B cell (primary cell): ENCODE data around the gene SCO2. TPM values are rescaled to one million over a fixed set of nuclear protein-coding genes. Genes with fewer than 3 reads are reported as not detected.

Source experiments
- ATAC-seq: fragments of 200-7000 bp; cut with Tn5 transposase; one replicate; pipeline ENCODE4 v1.10.0; 2021; ENCODE audit warnings: low read depth, mild to moderate bottlenecking, moderate number of reproducible peaks, moderate library complexity
- CTCF ChIA-PET: fragments of 350-600 bp; sonication (Branson Sonifier 250); formaldehyde crosslinking; loops from one replicate; lab custom pipeline; 2021; ENCODE audit warnings: antibody characterized with exemption, inconsistent platforms; lab: Charles Lee
- POLR2A ChIA-PET: fragments of 350-600 bp; sonication (Branson Sonifier 250); formaldehyde crosslinking; loops from one replicate; lab custom pipeline; 2021; ENCODE audit warnings: antibody characterized with exemption; lab: Charles Lee
- DNase-seq: peaks from one replicate; pipeline ENCODE4 v3.0.0; 2013
- H2AFZ ChIP-seq: 2 replicates; pipeline ENCODE4 v1.6.1; 2012; ENCODE audit warnings: mild to moderate bottlenecking, low read depth, low read length; ENCODE audit not compliant: insufficient read depth, poor library complexity, severe bottlenecking
- H3K27ac ChIP-seq, 2 donors: 1 replicate in 1 of 2; 2 replicates in 1 of 2; pipeline ENCODE4 v1.5.1; 2012 to 2013; ENCODE audit warnings: low read length in 2 of 2, mild to moderate bottlenecking in 2 of 2, moderate library complexity in 1 of 2
- H3K27me3 ChIP-seq, 4 experiments: fragments of 200-600 bp in 1 of 4; sonication (generic) in 1 of 4; replicated peaks in 1 of 4; 1 replicate in 2 of 4; 2 replicates in 2 of 4; pipeline versions ENCODE4 v1.6.1 to v1.7.0; 2013 to 2016; ENCODE audit warnings: low read length in 3 of 4, mild to moderate bottlenecking in 2 of 4, mixed read lengths in 1 of 4, moderate library complexity in 1 of 4; ENCODE audit not compliant: insufficient read depth in 4 of 4, control insufficient read depth in 3 of 4; ENCODE audit errors: control extremely low read depth in 1 of 4
- H3K36me3 ChIP-seq, 2 experiments: replicated peaks in 1 of 2; 1 replicate in 1 of 2; 2 replicates in 1 of 2; pipeline versions ENCODE4 v1.6.1 to v1.7.1; 2013; ENCODE audit warnings: low read length in 1 of 2; ENCODE audit not compliant: insufficient read depth in 2 of 2, control insufficient read depth in 1 of 2; ENCODE audit errors: control extremely low read depth in 1 of 2, extremely low read depth in 1 of 2
- H3K4me1 ChIP-seq, 2 donors: fragments of 200-600 bp in 1 of 2; sonication (generic) in 1 of 2; 1 replicate in 1 of 2; 2 replicates in 1 of 2; pipeline versions ENCODE4 v1.5.1 to v1.6.1; 2013 to 2017; ENCODE audit warnings: low read length in 2 of 2; ENCODE audit not compliant: control insufficient read depth in 2 of 2, insufficient read depth in 2 of 2
- H3K4me2 ChIP-seq: replicated peaks from 2 replicates; pipeline ENCODE3; 2012; ENCODE audit warnings: mild to moderate bottlenecking, low read depth, low read length; ENCODE audit not compliant: poor library complexity, severe bottlenecking
- H3K4me3 ChIP-seq, 5 experiments: fragments of 200-600 bp in 1 of 5; sonication (generic) in 1 of 5; 1 replicate in 3 of 5; 2 replicates in 2 of 5; pipeline versions ENCODE4 v1.5.1 to v1.7.0; 2011 to 2016; ENCODE audit warnings: low read length in 4 of 5, mild to moderate bottlenecking in 4 of 5, low read depth in 2 of 5, control low read depth in 1 of 5, moderate library complexity in 1 of 5; ENCODE audit not compliant: insufficient read depth in 1 of 5; ENCODE audit errors: control extremely low read depth in 1 of 5, extremely low read depth in 1 of 5
- H3K79me2 ChIP-seq: fragments of 200-600 bp; sonication (generic); one replicate; pipeline ENCODE4 v1.6.0; 2016; ENCODE audit warnings: low read length; ENCODE audit not compliant: control insufficient read depth, insufficient read depth
- H3K9ac ChIP-seq: fragments of 200-600 bp; sonication (generic); 2 replicates; pipeline ENCODE4 v1.6.1; 2017; ENCODE audit warnings: mild to moderate bottlenecking, low read length, moderate library complexity
- H3K9me3 ChIP-seq, 3 donors: one replicate each; pipeline versions ENCODE4 v1.6.1 to v1.7.1; 2013; ENCODE audit warnings: low read length in 2 of 3; ENCODE audit not compliant: control insufficient read depth in 2 of 3, insufficient read depth in 1 of 3; ENCODE audit errors: control extremely low read depth in 1 of 3
- H4K20me1 ChIP-seq: 2 replicates; pipeline ENCODE4 v1.6.0; 2012; ENCODE audit warnings: mild to moderate bottlenecking, low read length; ENCODE audit not compliant: insufficient read depth, control insufficient read depth, poor library complexity, severe bottlenecking
- H3K27ac Mint-ChIP-seq: one replicate; pipeline ENCODE4 v1.8.0; 2021; ENCODE audit warnings: mixed read lengths
- H3K27me3 Mint-ChIP-seq: one replicate; pipeline ENCODE4 v1.8.0; 2021; ENCODE audit warnings: mixed read lengths
- H3K4me1 Mint-ChIP-seq: one replicate; pipeline ENCODE4 v1.8.0; 2021; ENCODE audit warnings: mixed read lengths
- H3K4me3 Mint-ChIP-seq: one replicate; pipeline ENCODE4 v1.8.0; 2021; ENCODE audit warnings: mixed read lengths
- H3K9me3 Mint-ChIP-seq: one replicate; pipeline ENCODE4 v1.8.0; 2022; ENCODE audit warnings: mixed read lengths; ENCODE audit not compliant: insufficient read depth
- EZH2 ChIP-seq: IDR thresholded peaks from 2 replicates; pipeline ENCODE4 v1.6.1; 2012; ENCODE audit warnings: borderline replicate concordance, low read depth, mild to moderate bottlenecking, moderate library complexity, low read length; ENCODE audit not compliant: insufficient read depth, poor library complexity, severe bottlenecking
- WGBS: methylation state at CpG from one replicate; pipeline ENCODE4 v1.1.5; 2013; ENCODE audit warnings: missing lambda C conversion rate; ENCODE audit not compliant: insufficient coverage; 5-methylcytosine and 5-hydroxymethylcytosine counted together
- intact Hi-C: fragments of 100-400 bp; cut with micrococcal nuclease; formaldehyde crosslinking; loops from one replicate; pipeline ENCODE4 v1.10.0; 2022
- polyA plus RNA-seq: library from polyadenylated mRNA; depleted of rRNA; stranded (reverse); fragments of >200 nt; gene quantifications from 2 replicates; pipeline ENCODE4 v1.2.3, GENCODE V29; 2012
- total RNA-seq, 2 donors: library from RNA; stranded (reverse); fragments of 120-200 nt in 1 of 2; gene quantifications; 1 replicate in 1 of 2; 2 replicates in 1 of 2; pipeline versions ENCODE4 v1.2.3 to v1.2.4, GENCODE V29; 2013 to 2022
- TF ChIP-seq, protein P1 (sequence below): fragments of 200-600 bp; IDR thresholded peaks from one replicate; pipeline ENCODE4 v1.8.0; 2022; ENCODE audit warnings: antibody characterized with exemption, mild to moderate bottlenecking

Gene SCO2
- total and polyA plus RNA-seq, 2 donors (not counting 1 experiment from before 2014, with no cell fraction given) = 1.1 to 14.2 TPM

DNA sequence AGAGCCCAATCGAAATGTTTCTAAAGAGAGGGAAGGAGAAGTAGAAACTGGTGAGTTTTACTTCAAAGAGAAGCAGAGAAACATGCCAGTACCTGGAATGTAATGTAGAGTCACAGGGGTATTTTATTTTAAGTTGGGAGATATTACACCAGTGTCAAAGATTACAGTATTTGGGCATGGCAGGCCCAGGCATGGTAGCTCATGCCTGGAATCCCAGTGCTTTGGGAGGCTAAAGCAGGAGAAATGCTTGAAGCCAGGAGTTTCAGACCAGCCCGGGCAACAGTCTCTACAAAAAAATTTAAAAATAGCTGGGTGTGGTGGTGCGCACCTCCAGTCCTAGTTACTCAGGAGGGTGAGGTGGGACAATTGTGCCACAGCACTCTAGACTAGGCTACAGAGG lies 34.6 kb upstream of the SCO2 start:
- ChIA-PET CTCF (interaction anchor here (1.0 to 2.7 kb wide), 5 partner anchors 12 to 62 kb away, joined by 3 to 13 read pairs (median 5); partner anchors contain the start of gene SCO2), POLR2A (interaction anchor here (1.4 kb wide), 1 partner anchor 12 kb away, joined by 5 read pairs; no protein-coding TSS in a partner anchor)
- H3K27me3 ChIP-seq = no peaks in the 10 kb centered on the region
- no peak overlapping the region for H2AFZ ChIP-seq
- ATAC-seq (no peak), DNase-seq (no peak)
- no peaks in the 10 kb centered on the region for H3K36me3 ChIP-seq
- H3K4me1 ChIP-seq = peaks cover 5 to 9% of the 10 kb centered on the region in 2 donors
- 78% methylated on average over 3 of the region's 3 CpGs for WGBS
- Mint-ChIP-seq H3K4me1 (peaks cover 16% of the 10 kb centered on the region), H3K4me3 (no peak overlapping the region), H3K27me3 (no peaks in the 10 kb centered on the region), H3K9me3 (no peaks in the 10 kb centered on the region), H3K27ac (no peak overlapping the region)
- H3K27ac ChIP-seq = no peak overlapping the region
- H3K9me3 ChIP-seq = no peaks in the 10 kb centered on the region
- H3K4me3 ChIP-seq = no peak overlapping the region
- no peak for TF ChIP-seq EZH2
- TF ChIP-seq, protein P1, sequence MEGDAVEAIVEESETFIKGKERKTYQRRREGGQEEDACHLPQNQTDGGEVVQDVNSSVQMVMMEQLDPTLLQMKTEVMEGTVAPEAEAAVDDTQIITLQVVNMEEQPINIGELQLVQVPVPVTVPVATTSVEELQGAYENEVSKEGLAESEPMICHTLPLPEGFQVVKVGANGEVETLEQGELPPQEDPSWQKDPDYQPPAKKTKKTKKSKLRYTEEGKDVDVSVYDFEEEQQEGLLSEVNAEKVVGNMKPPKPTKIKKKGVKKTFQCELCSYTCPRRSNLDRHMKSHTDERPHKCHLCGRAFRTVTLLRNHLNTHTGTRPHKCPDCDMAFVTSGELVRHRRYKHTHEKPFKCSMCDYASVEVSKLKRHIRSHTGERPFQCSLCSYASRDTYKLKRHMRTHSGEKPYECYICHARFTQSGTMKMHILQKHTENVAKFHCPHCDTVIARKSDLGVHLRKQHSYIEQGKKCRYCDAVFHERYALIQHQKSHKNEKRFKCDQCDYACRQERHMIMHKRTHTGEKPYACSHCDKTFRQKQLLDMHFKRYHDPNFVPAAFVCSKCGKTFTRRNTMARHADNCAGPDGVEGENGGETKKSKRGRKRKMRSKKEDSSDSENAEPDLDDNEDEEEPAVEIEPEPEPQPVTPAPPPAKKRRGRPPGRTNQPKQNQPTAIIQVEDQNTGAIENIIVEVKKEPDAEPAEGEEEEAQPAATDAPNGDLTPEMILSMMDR = no peak
- no peak overlapping the region for H3K4me2 ChIP-seq
- intact Hi-C loops = no loop called here
- no peak overlapping the region for H3K9ac ChIP-seq
- no peaks in the 10 kb centered on the region for H3K79me2 ChIP-seq
- H4K20me1 ChIP-seq = no peaks in the 10 kb centered on the region

DNA sequence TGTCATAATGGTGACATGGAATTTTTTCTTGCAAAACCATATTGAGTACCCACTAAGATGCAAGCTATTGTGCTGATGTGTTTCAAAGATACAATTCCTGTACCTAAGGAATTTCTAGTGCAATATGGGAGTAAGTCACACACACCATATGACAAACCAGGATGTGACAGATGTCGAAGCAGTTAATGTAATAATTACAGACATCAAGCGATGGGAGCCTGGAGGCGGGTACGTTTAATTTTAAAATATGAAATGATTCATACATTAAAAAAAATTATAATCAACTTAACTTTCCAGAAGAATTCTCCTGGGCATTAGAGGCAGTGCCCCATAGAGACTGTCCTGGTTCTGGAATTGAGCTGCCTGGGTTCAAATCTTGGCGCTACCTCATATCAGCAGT lies 31.3 kb upstream of the SCO2 start:
- no CpG with 5 or more reads among the region's 5 CpGs for WGBS
- Histone ChIP-seq H3K36me3 (no peaks in the 10 kb centered on the region), H2AFZ (no peak overlapping the region), H4K20me1 (no peaks in the 10 kb centered on the region), H3K4me2 (no peak overlapping the region), H3K4me3 (no peak overlapping the region), H3K9me3 (no peaks in the 10 kb centered on the region), H3K79me2 (peaks cover under 1% of the 10 kb centered on the region), H3K27me3 (no peaks in the 10 kb centered on the region), H3K9ac (no peak overlapping the region), H3K4me1 (no peaks in the 10 kb centered on the region), H3K27ac (no peak overlapping the region)
- DNase-seq (no peak), ATAC-seq (no peak)
- Mint-ChIP-seq H3K27me3 (no peaks in the 10 kb centered on the region), H3K27ac (no peak overlapping the region), H3K9me3 (no peaks in the 10 kb centered on the region), H3K4me1 (peaks cover 6% of the 10 kb centered on the region), H3K4me3 (no peak overlapping the region)
- TF ChIP-seq, protein P1 = no peak
- no peak for TF ChIP-seq EZH2
- ChIA-PET CTCF (interaction anchor here (0.7 to 1.9 kb wide), 5 partner anchors 8 to 625 kb away, joined by 3 to 6 read pairs (median 4); partner anchors contain the start of gene SCO2), POLR2A (interaction anchor here (1.7 kb wide), 1 partner anchor 25 kb away, joined by 5 read pairs; no protein-coding TSS in a partner anchor)
- intact Hi-C loops = no loop called here
